HepG2 (cell line): ENCODE data around the gene METTL1. TPM values are rescaled to one million over a fixed set of nuclear protein-coding genes. Genes with fewer than 3 reads are reported as not detected.
A peak's percentile ranks its signal among the peaks of the same experiment; 100 is the strongest.

Experiments used
- CAMTA2 ChIP-seq: sonication (generic); formaldehyde crosslinking; IDR thresholded peaks from 2 replicates; pipeline ENCODE4 v1.4.0; 2020; ENCODE audit warnings: mild to moderate bottlenecking, missing genetic modification reagents, borderline replicate concordance
- DPF2 ChIP-seq: sonication (generic); formaldehyde crosslinking; IDR thresholded peaks from 2 replicates; pipeline ENCODE4 v1.4.0; 2020; ENCODE audit warnings: mild to moderate bottlenecking, low read depth, missing genetic modification reagents, borderline replicate concordance
- HBP1 ChIP-seq: IDR thresholded peaks from 2 replicates; pipeline ENCODE4 v1.6.1; 2016; ENCODE audit warnings: low read depth, control low read depth
- KLF6 ChIP-seq: IDR thresholded peaks from 2 replicates; pipeline ENCODE4 v1.8.0; 2016; ENCODE audit warnings: missing biosample characterization, missing genetic modification reagents
- PHF21A ChIP-seq: sonication (generic); formaldehyde crosslinking; IDR thresholded peaks from 2 replicates; pipeline ENCODE4 v1.5.0; 2020; ENCODE audit warnings: mild to moderate bottlenecking, missing genetic modification reagents
- SRY ChIP-seq: sonication (generic); formaldehyde crosslinking; IDR thresholded peaks from 2 replicates; pipeline ENCODE4 v1.8.0; 2022; ENCODE audit warnings: mild to moderate bottlenecking, missing genetic modification reagents
- TAF1 ChIP-seq: sonication (generic); formaldehyde crosslinking; IDR thresholded peaks from 2 replicates; pipeline ENCODE4 v1.4.0; 2020; ENCODE audit warnings: missing genetic modification reagents
- ZBTB26 ChIP-seq: IDR thresholded peaks from 2 replicates; pipeline ENCODE4 v1.6.1; 2016; ENCODE audit warnings: missing compliant biosample characterization, missing genetic modification reagents, borderline replicate concordance
- ZFX ChIP-seq: sonication (generic); formaldehyde crosslinking; IDR thresholded peaks from 2 replicates; pipeline ENCODE4 v1.4.0; 2020; ENCODE audit warnings: mild to moderate bottlenecking, low read depth, missing genetic modification reagents, moderate library complexity
- ZNF230 ChIP-seq: sonication (generic); formaldehyde crosslinking; IDR thresholded peaks from 2 replicates; pipeline ENCODE4 v1.4.0; 2020; ENCODE audit warnings: mild to moderate bottlenecking, missing genetic modification reagents
- ZNF317 ChIP-seq: sonication (generic); formaldehyde crosslinking; IDR thresholded peaks from 2 replicates; pipeline ENCODE4 v1.5.0; 2020; ENCODE audit warnings: mild to moderate bottlenecking, missing genetic modification reagents
- ZNF549 ChIP-seq: sonication (generic); formaldehyde crosslinking; IDR thresholded peaks from 2 replicates; pipeline ENCODE4 v1.5.0; 2020; ENCODE audit warnings: missing genetic modification reagents
- ZNF773 ChIP-seq: sonication (generic); formaldehyde crosslinking; IDR thresholded peaks from 2 replicates; pipeline ENCODE4 v1.4.0; 2020; ENCODE audit warnings: missing genetic modification reagents, borderline replicate concordance
- ZNF850 ChIP-seq: sonication (generic); formaldehyde crosslinking; conservative IDR thresholded peaks from 2 replicates; pipeline ENCODE4 v1.9.0; 2021; ENCODE audit warnings: mild to moderate bottlenecking, missing genetic modification reagents
- ZSCAN20 ChIP-seq: sonication (generic); formaldehyde crosslinking; IDR thresholded peaks from 2 replicates; pipeline ENCODE4 v1.4.0; 2020; ENCODE audit warnings: missing genetic modification reagents, mild to moderate bottlenecking, borderline replicate concordance
- polyA plus RNA-seq, 8 experiments: library from polyadenylated mRNA; depleted of rRNA in 3 of 8; stranded (reverse) in 7 of 8; unstranded in 1 of 8; fragments of >200 nt; fragmentation: Illumina TruSeq in 4 of 8; extraction: Trizol in 4 of 8; gene quantifications; 2 replicates each; pipeline versions ENCODE4 v1.2.1 to v1.2.3, GENCODE V29; 2011 to 2016; ENCODE audit warnings: low read depth in 4 of 8, missing spikeins in 1 of 8, mixed read lengths in 1 of 8; ENCODE audit not compliant: insufficient read depth in 1 of 8
- total RNA-seq, 5 experiments: library from RNA; depleted of rRNA; stranded (reverse); fragments of >200 nt; fragmentation: Illumina TruSeq; extraction: Trizol; gene quantifications; 2 replicates each; pipeline ENCODE4 v1.2.3, GENCODE V29; 2016; ENCODE audit warnings: low read depth in 1 of 5
- TF ChIP-seq, protein P1 (sequence below): IDR thresholded peaks from 2 replicates; pipeline ENCODE4 v1.6.1; 2016; ENCODE audit warnings: control low read depth
- TF ChIP-seq, protein P2 (sequence below): IDR thresholded peaks from 2 replicates; pipeline ENCODE4 v1.6.1; 2016; ENCODE audit warnings: mild to moderate bottlenecking, missing biosample characterization, missing genetic modification reagents
- TF ChIP-seq, protein P3 (sequence below): sonication (generic); formaldehyde crosslinking; IDR thresholded peaks from 2 replicates; pipeline ENCODE4 v1.5.0; 2020; ENCODE audit warnings: missing genetic modification reagents, mild to moderate bottlenecking, borderline replicate concordance

Gene METTL1
- total and polyA plus RNA-seq, 2 of the 13 experiments (the other 11 are each of a cell fraction or from before 2014, with no cell fraction given): 34.7 to 36.9 TPM

DNA sequence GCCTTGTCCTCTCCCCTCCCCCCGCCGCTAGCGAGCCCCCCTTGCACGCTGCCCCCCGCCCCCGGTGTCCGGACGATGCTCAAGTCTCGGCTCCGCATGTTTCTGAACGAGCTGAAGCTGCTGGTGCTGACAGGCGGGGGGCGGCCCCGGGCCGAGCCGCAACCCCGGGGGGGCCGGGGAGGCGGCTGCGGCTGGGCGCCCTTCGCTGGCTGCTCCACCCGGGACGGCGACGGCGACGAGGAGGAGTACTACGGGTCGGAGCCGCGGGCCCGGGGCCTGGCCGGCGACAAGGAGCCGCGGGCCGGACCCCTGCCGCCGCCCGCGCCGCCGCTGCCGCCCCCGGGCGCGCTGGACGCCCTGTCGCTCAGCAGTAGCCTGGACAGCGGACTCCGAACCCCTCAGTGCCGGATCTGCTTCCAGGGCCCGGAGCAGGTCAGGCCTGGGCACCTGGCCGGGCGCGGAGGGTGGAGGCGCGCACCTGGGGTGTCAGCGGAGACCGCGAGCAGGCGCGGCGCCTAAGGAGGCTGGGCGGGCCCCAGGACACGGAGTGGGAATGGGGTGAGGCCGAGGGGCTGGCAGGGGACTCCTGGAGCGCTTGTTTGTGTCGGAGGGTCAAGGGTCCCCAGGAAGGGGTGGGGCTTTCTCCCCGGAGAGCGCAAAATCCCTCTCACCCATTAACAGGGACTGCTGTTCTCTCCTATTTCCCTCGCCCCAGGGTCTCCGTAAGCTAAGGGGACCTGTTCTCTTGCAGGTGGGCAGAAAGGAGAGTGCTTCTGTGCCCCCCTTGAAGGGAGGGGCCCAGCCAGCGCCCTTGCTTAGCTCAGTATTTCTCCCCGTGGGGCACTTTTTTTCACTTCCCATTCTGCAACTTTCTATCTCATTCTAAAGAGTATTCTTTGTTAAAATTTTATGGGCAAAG lies 16.2 kb downstream of the METTL1 start (continued):
- TF ChIP-seq, protein P1, sequence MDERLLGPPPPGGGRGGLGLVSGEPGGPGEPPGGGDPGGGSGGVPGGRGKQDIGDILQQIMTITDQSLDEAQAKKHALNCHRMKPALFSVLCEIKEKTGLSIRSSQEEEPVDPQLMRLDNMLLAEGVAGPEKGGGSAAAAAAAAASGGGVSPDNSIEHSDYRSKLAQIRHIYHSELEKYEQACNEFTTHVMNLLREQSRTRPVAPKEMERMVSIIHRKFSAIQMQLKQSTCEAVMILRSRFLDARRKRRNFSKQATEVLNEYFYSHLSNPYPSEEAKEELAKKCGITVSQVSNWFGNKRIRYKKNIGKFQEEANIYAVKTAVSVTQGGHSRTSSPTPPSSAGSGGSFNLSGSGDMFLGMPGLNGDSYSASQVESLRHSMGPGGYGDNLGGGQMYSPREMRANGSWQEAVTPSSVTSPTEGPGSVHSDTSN (CRISPR knock-in tag): no peak
- TF ChIP-seq ZNF549 (CRISPR knock-in tag): no peak
- TF ChIP-seq, protein P2, sequence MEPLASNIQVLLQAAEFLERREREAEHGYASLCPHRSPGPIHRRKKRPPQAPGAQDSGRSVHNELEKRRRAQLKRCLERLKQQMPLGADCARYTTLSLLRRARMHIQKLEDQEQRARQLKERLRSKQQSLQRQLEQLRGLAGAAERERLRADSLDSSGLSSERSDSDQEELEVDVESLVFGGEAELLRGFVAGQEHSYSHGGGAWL (CRISPR knock-in tag): no peak
- TF ChIP-seq HBP1 (CRISPR knock-in tag): no peak
- no peak for TF ChIP-seq ZBTB26 (CRISPR knock-in tag)
- peak; percentile 79; the same call in 1 of the 2 replicates for TF ChIP-seq SRY (CRISPR knock-in tag)
- no peak for TF ChIP-seq ZNF230
- 0 out of 2 replicates have a peak, but pooled peaks have one; percentile 51 for TF ChIP-seq KLF6
- TF ChIP-seq ZNF773: peak; percentile 46; the same call in 1 of the 2 replicates
- TF ChIP-seq TAF1 (CRISPR knock-in tag): peak; percentile 69; the same call in 1 of the 2 replicates
- TF ChIP-seq ZNF850 (CRISPR knock-in tag): no peak
- TF ChIP-seq, protein P3, sequence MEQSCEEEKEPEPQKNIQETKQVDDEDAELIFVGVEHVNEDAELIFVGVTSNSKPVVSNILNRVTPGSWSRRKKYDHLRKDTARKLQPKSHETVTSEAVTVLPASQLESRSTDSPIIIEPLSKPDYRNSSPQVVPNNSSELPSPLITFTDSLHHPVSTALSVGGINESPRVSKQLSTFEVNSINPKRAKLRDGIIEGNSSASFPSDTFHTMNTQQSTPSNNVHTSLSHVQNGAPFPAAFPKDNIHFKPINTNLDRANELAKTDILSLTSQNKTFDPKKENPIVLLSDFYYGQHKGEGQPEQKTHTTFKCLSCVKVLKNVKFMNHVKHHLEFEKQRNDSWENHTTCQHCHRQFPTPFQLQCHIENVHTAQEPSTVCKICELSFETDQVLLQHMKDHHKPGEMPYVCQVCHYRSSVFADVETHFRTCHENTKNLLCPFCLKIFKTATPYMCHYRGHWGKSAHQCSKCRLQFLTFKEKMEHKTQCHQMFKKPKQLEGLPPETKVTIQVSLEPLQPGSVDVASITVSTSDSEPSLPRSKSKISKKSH: peak; percentile 45; the same call in 1 of the 2 replicates
- TF ChIP-seq PHF21A (CRISPR knock-in tag): peak; percentile 56; the same call in 1 of the 2 replicates
- TF ChIP-seq ZNF317 (CRISPR knock-in tag): peak; percentile 42; the same call in 1 of the 2 replicates
- no peak for TF ChIP-seq CAMTA2 (CRISPR knock-in tag)
- 0 out of 2 replicates have a peak, but pooled peaks have one; percentile 44 for TF ChIP-seq ZSCAN20 (CRISPR knock-in tag)
- TF ChIP-seq DPF2 (CRISPR knock-in tag): no peak
- TF ChIP-seq ZFX (CRISPR knock-in tag): peak; percentile 84
